BJ (cell line): ENCODE results near the gene ZNF598. TPM values are rescaled to one million over a fixed set of nuclear protein-coding genes. Genes with fewer than 3 reads are reported as not detected.
A peak's percentile ranks its signal among the peaks of the same experiment; 100 is the strongest.

Experiments used
- CTCF ChIA-PET: fragments of 350-600 bp; formaldehyde crosslinking; extraction: SDS; loops from one replicate; lab custom pipeline; 2021; ENCODE audit warnings: antibody characterized with exemption, inconsistent platforms; lab: Yijun Ruan, JAX
- POLR2A ChIA-PET: fragments of 300-600 bp; sonication (Branson Sonifier 250); formaldehyde crosslinking; extraction: SDS; loops from one replicate; lab custom pipeline; 2021; ENCODE audit warnings: antibody characterized with exemption; lab: Charles Lee
- DNase-seq: peaks from one replicate; pipeline ENCODE4 v3.0.0-alpha.2; 2011; ENCODE audit warnings: low read depth
- H3K27me3 ChIP-seq: 2 replicates; pipeline ENCODE4 v1.6.0; 2011; ENCODE audit warnings: low read length; ENCODE audit not compliant: control insufficient read depth, insufficient read depth
- H3K36me3 ChIP-seq: 2 replicates; pipeline ENCODE4 v1.5.1; 2011; ENCODE audit warnings: low read length; ENCODE audit not compliant: control insufficient read depth, insufficient read depth
- H3K4me3 ChIP-seq: 2 replicates; pipeline ENCODE4 v1.5.1; 2011; ENCODE audit warnings: low read depth, mild to moderate bottlenecking, control low read depth, low read length
- CTCF ChIP-seq: IDR thresholded peaks from 2 replicates; pipeline ENCODE4 v1.5.1; 2011; ENCODE audit warnings: low read depth, mild to moderate bottlenecking, control low read depth, inconsistent platforms, low read length, moderate library complexity; ENCODE audit not compliant: insufficient read depth
- polyA plus RNA-seq: library from polyadenylated mRNA; depleted of rRNA; stranded (reverse); fragments of >200 nt; gene quantifications from 2 replicates; pipeline ENCODE4 v1.2.3, GENCODE V29; 2011

ZNF598 gene
- polyA plus RNA-seq, 1 experiment = 23.0 TPM

- ChIA-PET POLR2A (no interaction called here), CTCF (interaction anchor here (0.6 to 1.4 kb wide), 5 partner anchors 10 to 442 kb away, joined by 3 to 5 read pairs (median 3); no protein-coding TSS in a partner anchor)
- H3K27me3 ChIP-seq = no peaks in the 10 kb centered on the region
- DNase-seq = no peak
- H3K4me3 ChIP-seq = no peak overlapping the region
- peaks cover 28% of the 10 kb centered on the region for H3K36me3 ChIP-seq
- no peak for TF ChIP-seq CTCF
Measured at GRCh38 chr16:2040787-2041522, 31.3 kb upstream of the ZNF598 start.

- no peak for TF ChIP-seq CTCF
- Histone ChIP-seq H3K36me3 (peaks cover 28% of the 10 kb centered on the region), H3K4me3 (no peak overlapping the region), H3K27me3 (no peaks in the 10 kb centered on the region)
- ChIA-PET POLR2A (no interaction called here), CTCF (interaction anchor here (0.6 to 1.4 kb wide), 2 partner anchors 13 to 16 kb away, joined by 3 read pairs; no protein-coding TSS in a partner anchor)
- no peak for DNase-seq
Measured at GRCh38 chr16:2040041-2040786, 30.6 kb upstream of the ZNF598 start.

GRCh38 chr16:2039274-2040031 lies 29.8 kb upstream of the ZNF598 start:
- peaks cover 28% of the 10 kb centered on the region for H3K36me3 ChIP-seq
- no peak overlapping the region for H3K4me3 ChIP-seq
- TF ChIP-seq CTCF = no peak
- DNase-seq = peak; percentile 92
- no peaks in the 10 kb centered on the region for H3K27me3 ChIP-seq
- CTCF ChIA-PET = interaction anchor here (0.9 to 1.4 kb wide), 2 partner anchors 15 to 17 kb away, joined by 3 read pairs; no protein-coding TSS in a partner anchor
- POLR2A ChIA-PET = no interaction called here

GRCh38 chr16:2038382-2039231 lies 29.0 kb upstream of the ZNF598 start:
- ChIA-PET POLR2A (no interaction called here), CTCF (interaction anchor here (0.9 kb wide), 1 partner anchor 16 kb away, joined by 3 read pairs; no protein-coding TSS in a partner anchor)
- DNase-seq = no peak
- Histone ChIP-seq H3K27me3 (no peaks in the 10 kb centered on the region), H3K4me3 (no peak overlapping the region), H3K36me3 (peaks cover 28% of the 10 kb centered on the region)
- TF ChIP-seq CTCF = no peak
